GM06990 (cell line): ENCODE measurements around the gene SMAGP.
"Not testable (repeated sequence)": the region's sequence is repeated elsewhere in the genome, so short reads cannot be mapped to it uniquely, and the experiment has no call there.

ENCODE experiments used
- DNase-seq: peaks from one replicate; pipeline ENCODE4 v3.0.0-alpha.2; 2011; ENCODE audit not compliant: insufficient read length; ENCODE audit errors: extremely low read depth
- H3K27me3 ChIP-seq: replicated peaks from 2 replicates; pipeline ENCODE4 v1.6.0; 2011; ENCODE audit warnings: low read length; ENCODE audit not compliant: control insufficient read depth, insufficient read depth
- H3K36me3 ChIP-seq: 2 replicates; pipeline ENCODE4 v1.5.1; 2011; ENCODE audit warnings: low read length; ENCODE audit not compliant: control insufficient read depth, insufficient read depth
- H3K4me3 ChIP-seq: replicated peaks from 2 replicates; pipeline ENCODE4 v1.5.1; 2011; ENCODE audit warnings: low read depth, mild to moderate bottlenecking, control low read depth, low read length
- TF ChIP-seq, protein P1 (sequence below): IDR thresholded peaks from 2 replicates; pipeline ENCODE4 v1.5.1; 2011; ENCODE audit warnings: low read length, control low read depth, mild to moderate bottlenecking, inconsistent platforms; ENCODE audit not compliant: insufficient read depth, poor library complexity, severe bottlenecking

SMAGP gene

DNA sequence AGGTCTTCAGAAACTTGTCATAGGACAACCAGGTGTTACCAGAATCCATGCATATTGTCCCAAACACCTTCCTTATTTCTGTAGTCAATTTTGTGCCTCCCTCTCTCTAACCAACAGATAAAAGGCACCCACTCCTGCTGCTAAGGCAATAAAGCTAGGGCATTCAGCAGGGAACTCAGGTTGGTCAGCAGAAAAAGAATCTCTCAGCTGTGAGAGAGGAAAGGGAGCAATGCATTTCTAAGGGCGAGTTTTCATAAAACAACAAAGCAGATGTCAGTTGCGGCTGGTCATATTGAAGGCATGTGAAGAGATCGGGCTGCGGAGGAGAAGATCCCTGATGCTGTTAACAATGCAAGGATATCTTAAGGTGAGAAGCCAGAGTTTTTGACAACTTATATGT, 45.0 kb downstream of the SMAGP start:
- H3K4me3 ChIP-seq: no peak overlapping the region
- no peak for DNase-seq
- H3K36me3 ChIP-seq: no peaks in the 10 kb centered on the region
- no peaks in the 10 kb centered on the region for H3K27me3 ChIP-seq
- TF ChIP-seq, protein P1, sequence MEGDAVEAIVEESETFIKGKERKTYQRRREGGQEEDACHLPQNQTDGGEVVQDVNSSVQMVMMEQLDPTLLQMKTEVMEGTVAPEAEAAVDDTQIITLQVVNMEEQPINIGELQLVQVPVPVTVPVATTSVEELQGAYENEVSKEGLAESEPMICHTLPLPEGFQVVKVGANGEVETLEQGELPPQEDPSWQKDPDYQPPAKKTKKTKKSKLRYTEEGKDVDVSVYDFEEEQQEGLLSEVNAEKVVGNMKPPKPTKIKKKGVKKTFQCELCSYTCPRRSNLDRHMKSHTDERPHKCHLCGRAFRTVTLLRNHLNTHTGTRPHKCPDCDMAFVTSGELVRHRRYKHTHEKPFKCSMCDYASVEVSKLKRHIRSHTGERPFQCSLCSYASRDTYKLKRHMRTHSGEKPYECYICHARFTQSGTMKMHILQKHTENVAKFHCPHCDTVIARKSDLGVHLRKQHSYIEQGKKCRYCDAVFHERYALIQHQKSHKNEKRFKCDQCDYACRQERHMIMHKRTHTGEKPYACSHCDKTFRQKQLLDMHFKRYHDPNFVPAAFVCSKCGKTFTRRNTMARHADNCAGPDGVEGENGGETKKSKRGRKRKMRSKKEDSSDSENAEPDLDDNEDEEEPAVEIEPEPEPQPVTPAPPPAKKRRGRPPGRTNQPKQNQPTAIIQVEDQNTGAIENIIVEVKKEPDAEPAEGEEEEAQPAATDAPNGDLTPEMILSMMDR: no peak

DNA sequence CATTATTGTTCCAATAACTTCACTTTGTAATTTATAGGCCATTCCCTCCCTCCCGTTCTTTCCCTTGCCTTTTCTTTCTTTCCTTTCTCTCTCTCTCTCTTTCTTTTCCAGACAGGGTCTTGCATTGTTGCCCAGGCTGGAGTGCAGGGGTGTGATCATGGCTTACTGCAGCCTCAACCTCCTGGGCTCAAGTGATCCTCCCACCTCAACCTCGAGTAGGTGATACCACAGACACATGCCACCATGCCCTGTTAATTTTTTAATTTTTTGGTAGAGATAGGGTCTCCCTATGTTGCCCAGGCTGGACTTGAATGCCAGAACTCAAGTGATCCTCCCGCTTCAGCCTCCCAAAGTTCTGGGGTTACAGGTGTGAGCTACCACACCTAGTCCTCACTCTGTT, 45.6 kb downstream of the SMAGP start:
- TF ChIP-seq, protein P1: no peak
- Histone ChIP-seq H3K36me3 (no peaks in the 10 kb centered on the region), H3K27me3 (no peaks in the 10 kb centered on the region), H3K4me3 (no peak overlapping the region)
- DNase-seq: no peak

DNA sequence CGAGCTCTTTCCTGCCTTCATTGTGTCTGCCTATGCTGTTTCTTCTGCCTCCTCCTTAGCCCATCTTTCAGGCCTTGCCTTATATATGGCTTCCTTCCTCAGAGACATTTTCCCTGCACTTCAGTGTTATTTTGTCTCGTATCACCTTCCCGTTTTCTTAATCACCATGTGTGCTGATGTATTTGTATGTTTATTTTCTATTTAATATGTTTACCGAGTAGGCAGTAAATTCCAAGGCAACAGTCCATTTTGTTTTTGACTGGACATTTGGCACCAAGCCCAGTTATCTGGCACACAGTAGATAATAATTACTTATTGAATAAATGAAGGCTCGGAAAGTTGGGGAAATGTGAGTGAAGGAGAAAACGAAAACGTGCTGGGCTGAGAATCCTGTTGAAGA, 47.8 kb downstream of the SMAGP start:
- H3K4me3 ChIP-seq: no peak overlapping the region
- TF ChIP-seq, protein P1: no peak
- no peak for DNase-seq
- no peaks in the 10 kb centered on the region for H3K36me3 ChIP-seq
- no peaks in the 10 kb centered on the region for H3K27me3 ChIP-seq

DNA sequence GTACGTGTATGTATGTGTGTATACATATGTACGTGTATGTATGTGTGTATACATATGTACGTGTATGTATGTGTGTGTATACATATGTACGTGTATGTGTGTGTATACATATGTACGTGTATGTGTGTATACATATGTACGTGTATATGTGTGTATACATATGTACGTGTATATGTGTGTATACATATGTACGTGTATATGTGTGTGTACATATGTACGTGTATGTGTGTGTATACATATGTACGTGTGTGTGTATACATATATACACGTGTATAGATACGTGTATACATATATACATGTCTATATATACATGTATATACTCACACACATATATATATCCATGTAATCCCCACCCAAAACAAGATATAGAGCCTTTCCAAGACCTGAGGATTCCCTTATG, 50.4 kb downstream of the SMAGP start:
- DNase-seq, H3K36me3 ChIP-seq, H3K4me3 ChIP-seq, H3K27me3 ChIP-seq: not testable (repeated sequence)

DNA sequence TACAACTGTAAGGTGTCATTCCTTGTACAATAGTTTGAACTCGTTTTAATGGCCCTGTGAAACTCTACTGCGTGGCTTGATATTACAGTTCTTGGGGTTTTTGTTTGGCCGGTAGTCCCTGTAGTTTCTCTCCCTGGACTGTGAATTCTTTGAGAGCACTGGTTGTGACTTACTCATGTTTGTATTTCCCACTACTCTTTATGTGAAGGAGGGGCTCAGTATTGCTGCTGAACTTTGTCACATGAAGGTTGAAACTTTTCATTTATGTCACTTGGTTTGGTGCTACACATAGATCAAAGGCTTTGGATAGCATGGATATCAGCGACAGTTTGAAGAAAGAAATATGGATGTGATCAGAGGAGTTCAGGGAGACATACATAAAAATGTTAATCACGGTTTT, 50.9 kb downstream of the SMAGP start:
- no peaks in the 10 kb centered on the region for H3K27me3 ChIP-seq
- no peaks in the 10 kb centered on the region for H3K36me3 ChIP-seq
- TF ChIP-seq, protein P1: no peak
- DNase-seq: no peak
- H3K4me3 ChIP-seq: no peak overlapping the region; the same call in 1 of the 2 replicates

DNA sequence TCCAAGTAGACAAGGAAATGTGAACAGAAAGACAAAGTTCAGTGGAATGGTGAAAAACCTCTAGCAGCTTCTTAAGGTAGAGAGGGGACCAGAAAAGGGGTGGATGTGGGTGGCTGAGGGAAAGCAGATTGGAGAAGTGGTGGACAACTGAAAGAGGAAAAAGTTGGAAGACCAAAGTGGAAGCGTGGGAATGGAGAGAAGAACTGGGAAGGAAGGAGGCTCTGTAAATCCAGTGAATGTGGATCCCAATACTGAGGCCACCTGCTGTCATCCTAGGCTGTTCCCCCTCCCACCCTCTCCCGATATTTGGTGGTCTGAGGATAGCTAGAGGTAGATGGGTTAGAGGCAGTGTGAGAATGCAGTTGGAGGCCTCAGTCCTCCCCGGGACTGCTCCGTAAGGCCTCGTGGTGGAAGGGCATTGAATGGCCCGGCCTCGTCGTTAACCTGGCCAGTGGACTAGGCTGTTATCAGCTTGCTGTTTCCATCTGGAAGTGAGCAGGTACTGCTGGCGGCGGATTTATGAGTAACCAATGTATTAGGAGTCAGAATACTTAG, 51.5 kb downstream of the SMAGP start:
- Histone ChIP-seq H3K27me3 (no peaks in the 10 kb centered on the region), H3K4me3 (peak overlapping the region; percentile 77), H3K36me3 (no peaks in the 10 kb centered on the region)
- DNase-seq: no peak
- TF ChIP-seq, protein P1: no peak
